Measurements from ENCODE around the gene ZNF768. TPM values are rescaled to one million over a fixed set of nuclear protein-coding genes. Genes with fewer than 3 reads are reported as not detected.
A peak's percentile ranks its signal among the peaks of the same experiment; 100 is the strongest.

Gene ZNF768
- 36.2 TPM for total RNA-seq
- polyA plus RNA-seq (ENCODE audit: insufficient read depth, low read depth, low replicate concordance): 46.9 TPM
- long read RNA-seq, donor 1, transcript ZNF768-201 (2 exons, 2,315 nt): major isoform, 23 of 23 reads
- long read RNA-seq, donor 1, partial matches to known transcripts: 0 of 23 reads
- long read RNA-seq, donor 1, other reads (novel, unspliced or antisense): 0 of 23 reads
- long read RNA-seq, donor 2, transcript ZNF768-201 (2 exons, 2,315 nt): major isoform, 16 of 18 reads
- long read RNA-seq, donor 2, partial matches to known transcripts: 0 of 18 reads
- long read RNA-seq, donor 2, other reads (novel, unspliced or antisense): 0 of 18 reads
- long read RNA-seq, donor 3, transcript ZNF768-201 (2 exons, 2,315 nt): major isoform, 12 of 14 reads
- long read RNA-seq, donor 3, partial matches to known transcripts: 0 of 14 reads
- long read RNA-seq, donor 3, other reads (novel, unspliced or antisense): 0 of 14 reads
- long read RNA-seq, donor 4, transcript ZNF768-201 (2 exons, 2,315 nt): major isoform, 29 of 29 reads
- long read RNA-seq, donor 4, partial matches to known transcripts: 0 of 29 reads
- long read RNA-seq, donor 4, other reads (novel, unspliced or antisense): 0 of 29 reads
- long read RNA-seq, donor 5, partial matches to known transcripts: 0 of 2 reads
- long read RNA-seq, donor 5, other reads (novel, unspliced or antisense): 0 of 2 reads
- long read RNA-seq, donor 6, transcript ZNF768-201 (2 exons, 2,315 nt): major isoform, 11 of 11 reads
- long read RNA-seq, donor 6, partial matches to known transcripts: 0 of 11 reads
- long read RNA-seq, donor 6, other reads (novel, unspliced or antisense): 0 of 11 reads
- long read RNA-seq, donor 7, partial matches to known transcripts: 0 of 22 reads
- long read RNA-seq, donor 7, other reads (novel, unspliced or antisense): 20 of 22 reads
- long read RNA-seq, donor 8, transcript ZNF768-201 (2 exons, 2,315 nt): major isoform, 30 of 31 reads
- long read RNA-seq, donor 8, partial matches to known transcripts: 0 of 31 reads
- long read RNA-seq, donor 8, other reads (novel, unspliced or antisense): 0 of 31 reads
- long read RNA-seq, donor 9, transcript ZNF768-201 (2 exons, 2,315 nt): major isoform, 25 of 25 reads
- long read RNA-seq, donor 9, partial matches to known transcripts: 0 of 25 reads
- long read RNA-seq, donor 9, other reads (novel, unspliced or antisense): 0 of 25 reads
- long read RNA-seq, donor 10, transcript ZNF768-201 (2 exons, 2,315 nt): major isoform, 20 of 21 reads
- long read RNA-seq, donor 10, partial matches to known transcripts: 0 of 21 reads
- long read RNA-seq, donor 10, other reads (novel, unspliced or antisense): 0 of 21 reads

GRCh38 chr16:30526137-30526822, at the start of gene ZNF768:
ZNF768 (minus strand) TSS chr16:30526566; CDS start chr16:30526413, 153 bp downstream.
- Histone ChIP-seq H3K4me1 (ENCODE audit: control insufficient read depth in 2 of 3, insufficient read depth in 2 of 3, low read depth in 1 of 3, low read length in 3 of 3) (peaks cover 4 to 22% (median 18%) of the 10 kb centered on the region in 3 donors), H3K9me3 (ENCODE audit: control insufficient read depth in 2 of 3, insufficient read depth in 1 of 3, low read length in 3 of 3) (no peaks in the 10 kb centered on the region), H3K27me3 (ENCODE audit: control insufficient read depth, insufficient read depth, low read length) (no peaks in the 10 kb centered on the region), H3K9ac (ENCODE audit: low read length in 3 of 3) (peak within 1 kb of the TSS; percentile 56 to 93 (median 89)), H3K4me3 (ENCODE audit: low read length in 3 of 3) (peak within 1 kb of the TSS; percentile 63 to 78 (median 67)), H3K36me3 (ENCODE audit: control insufficient read depth in 2 of 3, insufficient read depth in 3 of 3, low read length in 3 of 3) (peaks cover 0 to 3% (median 2%) of the 10 kb centered on the region in 3 donors), H3K27ac (ENCODE audit: low read depth in 2 of 2, low read length in 2 of 2) (peak within 1 kb of the TSS; percentile 99 to 100)
- DNase-seq: peak; percentile 45 to 94 (median 65)
- no peak for FAIRE-seq
- intact Hi-C loops (cut with DNase I): no loop called here
- TF ChIP-seq CTCF (IDR thresholded peaks at IDR 0.05; ENCODE audit: borderline replicate concordance, extremely low read depth, insufficient read depth): no peak

- Histone ChIP-seq H3K27ac (ENCODE audit: low read depth in 2 of 2, low read length in 2 of 2) (no peak overlapping the region), H3K36me3 (ENCODE audit: control insufficient read depth in 2 of 3, insufficient read depth in 3 of 3, low read length in 3 of 3) (peaks cover 0 to 3% (median 0%) of the 10 kb centered on the region in 3 donors), H3K4me1 (ENCODE audit: control insufficient read depth in 2 of 3, insufficient read depth in 2 of 3, low read depth in 1 of 3, low read length in 3 of 3) (peaks cover 2 to 11% (median 4%) of the 10 kb centered on the region in 3 donors), H3K27me3 (ENCODE audit: control insufficient read depth, insufficient read depth, low read length) (no peaks in the 10 kb centered on the region), H3K4me3 (ENCODE audit: low read length in 3 of 3) (no peak overlapping the region), H3K9me3 (ENCODE audit: control insufficient read depth in 2 of 3, insufficient read depth in 1 of 3, low read length in 3 of 3) (no peaks in the 10 kb centered on the region), H3K9ac (ENCODE audit: low read length in 3 of 3) (no peak overlapping the region)
- TF ChIP-seq CTCF (IDR thresholded peaks at IDR 0.05; ENCODE audit: borderline replicate concordance, extremely low read depth, insufficient read depth): no peak
- intact Hi-C loops (cut with DNase I): no loop called here
- no peak for FAIRE-seq
- DNase-seq: no peak
Observed at GRCh38 chr16:30574678-30575077, 48.3 kb upstream of the ZNF768 start.
